Measurements from ENCODE around the gene SUMO4.

Gene SUMO4

GRCh38 chr6:149400050-149400449, at the start of gene SUMO4:
Gene SUMO4 (plus strand): TSS chr6:149400262. CDS start chr6:149400392, 130 bp downstream.
- no peak for DNase-seq

- peak in 1 of 2 experiments; percentile 72 for DNase-seq
Measured at GRCh38 chr6:149354009-149354408, 46.1 kb upstream of the SUMO4 start.

GRCh38 chr6:149356081-149356750, 43.8 kb upstream of the SUMO4 start:
- DNase-seq: no peak

- no peak for DNase-seq
Measured at GRCh38 chr6:149357726-149358538, 42.1 kb upstream of the SUMO4 start.

GRCh38 chr6:149359440-149359839, 40.6 kb upstream of the SUMO4 start:
- DNase-seq: no peak

GRCh38 chr6:149360536-149360935, 39.5 kb upstream of the SUMO4 start:
- DNase-seq: no peak

- DNase-seq: no peak
Measured at GRCh38 chr6:149362289-149362688, 37.8 kb upstream of the SUMO4 start.

- DNase-seq: no peak
Measured at GRCh38 chr6:149363154-149363553, 36.9 kb upstream of the SUMO4 start.

GRCh38 chr6:149364557-149364956, 35.5 kb upstream of the SUMO4 start:
- DNase-seq: no peak

GRCh38 chr6:149365197-149365596, 34.9 kb upstream of the SUMO4 start:
- DNase-seq: no peak

GRCh38 chr6:149366267-149366921, 33.7 kb upstream of the SUMO4 start:
- DNase-seq: no peak

GRCh38 chr6:149368065-149368464, 32.0 kb upstream of the SUMO4 start:
- DNase-seq: no peak

- no peak for DNase-seq
Measured at GRCh38 chr6:149371154-149371553, 28.9 kb upstream of the SUMO4 start.

GRCh38 chr6:149372062-149372461, 28.0 kb upstream of the SUMO4 start:
- no peak for DNase-seq

GRCh38 chr6:149373511-149373910, 26.6 kb upstream of the SUMO4 start:
- no peak for DNase-seq

- no peak for DNase-seq
Measured at GRCh38 chr6:149379977-149380376, 20.1 kb upstream of the SUMO4 start.

- no peak for DNase-seq
Measured at GRCh38 chr6:149380523-149380922, 19.5 kb upstream of the SUMO4 start.

GRCh38 chr6:149383371-149383770, 16.7 kb upstream of the SUMO4 start:
- no peak for DNase-seq

GRCh38 chr6:149384464-149384863, 15.6 kb upstream of the SUMO4 start:
- DNase-seq: no peak

GRCh38 chr6:149385998-149386646, 13.9 kb upstream of the SUMO4 start:
- DNase-seq: no peak

GRCh38 chr6:149387779-149388512, 12.1 kb upstream of the SUMO4 start:
- DNase-seq: no peak

GRCh38 chr6:149389509-149390297, 10.4 kb upstream of the SUMO4 start:
- DNase-seq: no peak

All from NCI-H2081 (cell line).